PC-3 (cell line): ENCODE results near the gene LRRC75A. TPM values are rescaled to one million over a fixed set of nuclear protein-coding genes. Genes with fewer than 3 reads are reported as not detected.

Experiments
- ATAC-seq: fragments of 200-7000 bp; cut with Tn5 transposase; 2 replicates; pipeline ENCODE4 v1.9.1; 2020; ENCODE audit warnings: mild to moderate bottlenecking, moderate library complexity
- BruUV-seq: library from RNA; stranded (reverse); fragments of 400-500 nt; replicated peaks from 2 replicates; lab custom pipeline; 2021; lab: Mats Ljungman, UMichigan
- CTCF ChIA-PET: fragments of 300-600 bp; sonication (Branson Sonifier 250); formaldehyde crosslinking; loops from one replicate; lab custom pipeline; 2022; ENCODE audit warnings: antibody characterized with exemption; lab: Charles Lee
- POLR2A ChIA-PET: fragments of 300-600 bp; sonication (Branson Sonifier 250); formaldehyde crosslinking; loops from one replicate; lab custom pipeline; 2022; ENCODE audit warnings: antibody characterized with exemption; ENCODE audit not compliant: unreplicated experiment; lab: Charles Lee
- DNase-seq: peaks from one replicate; pipeline ENCODE4 v3.0.0-alpha.2; 2015
- H2AFZ ChIP-seq: fragments of 300-600 bp; sonication (generic); 2 replicates; pipeline ENCODE4 v1.6.0; 2016; ENCODE audit warnings: antibody characterized with exemption, low read length
- H3F3A ChIP-seq: fragments of 300-600 bp; sonication (generic); one replicate; pipeline ENCODE4 v1.6.0; 2017; ENCODE audit warnings: antibody characterized with exemption, low read length, control low read depth, mild to moderate bottlenecking; ENCODE audit not compliant: unreplicated experiment
- H3K27ac ChIP-seq: fragments of 300-600 bp; sonication (generic); 2 replicates; pipeline ENCODE4 v1.5.1; 2016; ENCODE audit warnings: mild to moderate bottlenecking, low read length
- H3K27me3 ChIP-seq: fragments of 300-600 bp; sonication (generic); 2 replicates; pipeline ENCODE4 v1.6.1; 2016; ENCODE audit warnings: low read length, mixed read lengths
- H3K36me3 ChIP-seq: fragments of 300-600 bp; sonication (generic); 2 replicates; pipeline ENCODE4 v1.6.1; 2016; ENCODE audit warnings: low read depth, mixed run types, low read length, mixed read lengths
- H3K4me1 ChIP-seq: fragments of 300-600 bp; sonication (generic); 2 replicates; pipeline ENCODE4 v1.5.1; 2016; ENCODE audit warnings: low read length; ENCODE audit not compliant: insufficient read depth
- H3K4me2 ChIP-seq: fragments of 300-600 bp; sonication (generic); 2 replicates; pipeline ENCODE4 v1.6.0; 2016; ENCODE audit warnings: low read length
- H3K4me3 ChIP-seq: fragments of 300-600 bp; sonication (generic); 2 replicates; pipeline ENCODE4 v1.5.1; 2016; ENCODE audit warnings: mild to moderate bottlenecking, low read length, mixed read lengths
- H3K79me2 ChIP-seq: fragments of 300-600 bp; sonication (generic); 2 replicates; pipeline ENCODE4 v1.6.1; 2017; ENCODE audit warnings: low read length, mixed read lengths
- H3K9ac ChIP-seq: fragments of 300-600 bp; sonication (generic); 2 replicates; pipeline ENCODE4 v1.6.0; 2016; ENCODE audit warnings: mild to moderate bottlenecking, low read length
- H3K9me2 ChIP-seq: fragments of 300-600 bp; sonication (generic); replicated peaks from 2 replicates; pipeline ENCODE4 v1.6.1; 2016; ENCODE audit warnings: mixed run types, low read length, mixed read lengths
- H3K9me3 ChIP-seq: fragments of 300-600 bp; sonication (generic); 2 replicates; pipeline ENCODE4 v1.6.1; 2016; ENCODE audit warnings: low read length, mixed read lengths
- H4K20me1 ChIP-seq: fragments of 300-600 bp; sonication (generic); 2 replicates; pipeline ENCODE4 v1.6.1; 2016; ENCODE audit warnings: low read length, mixed read lengths
- EZH2 ChIP-seq: fragments of 300-600 bp; sonication (generic); IDR thresholded peaks from one replicate; pipeline ENCODE4 v1.6.1; 2017; ENCODE audit warnings: antibody characterized with exemption, mild to moderate bottlenecking, low read length; ENCODE audit not compliant: unreplicated experiment
- EZH2phosphoT487 ChIP-seq: fragments of 300-600 bp; sonication (generic); IDR thresholded peaks from 2 replicates; pipeline ENCODE4 v1.6.1; 2018; ENCODE audit warnings: mild to moderate bottlenecking, antibody characterized with exemption, low read length, borderline replicate concordance
- intact Hi-C: fragments of 100-400 bp; cut with micrococcal nuclease; formaldehyde crosslinking; loops from 2 replicates; pipeline ENCODE4 v1.9.0; 2023
- total RNA-seq: library from RNA; depleted of rRNA; stranded (reverse); fragments of >200 nt; gene quantifications from 2 replicates; pipeline ENCODE4 v1.2.3, GENCODE V29; 2014
- TF ChIP-seq, protein P1 (sequence below): fragments of 300-600 bp; sonication (generic); conservative IDR thresholded peaks from 2 replicates; pipeline ENCODE4 v1.5.1; 2017; ENCODE audit warnings: antibody characterized with exemption, low read depth, mild to moderate bottlenecking, low read length

Gene LRRC75A
- total RNA-seq, 1 experiment from 2014 or later = 15.8 TPM

GRCh38 chr17:16463358-16464302 lies 28.4 kb downstream of the LRRC75A start:
- no TSS peak for BruUV-seq
- DNase-seq = peak; percentile 28
- Histone ChIP-seq H3K9me2 (no peaks in the 10 kb centered on the region), H3K4me1 (no peaks in the 10 kb centered on the region), H3K9me3 (no peaks in the 10 kb centered on the region), H3K79me2 (no peaks in the 10 kb centered on the region), H3F3A (no peaks in the 10 kb centered on the region), H3K27ac (no peak overlapping the region), H3K9ac (no peak overlapping the region), H2AFZ (no peak overlapping the region), H3K4me2 (no peak overlapping the region), H3K27me3 (no peaks in the 10 kb centered on the region), H3K4me3 (no peak overlapping the region), H4K20me1 (no peaks in the 10 kb centered on the region), H3K36me3 (no peaks in the 10 kb centered on the region)
- TF ChIP-seq, protein P1, sequence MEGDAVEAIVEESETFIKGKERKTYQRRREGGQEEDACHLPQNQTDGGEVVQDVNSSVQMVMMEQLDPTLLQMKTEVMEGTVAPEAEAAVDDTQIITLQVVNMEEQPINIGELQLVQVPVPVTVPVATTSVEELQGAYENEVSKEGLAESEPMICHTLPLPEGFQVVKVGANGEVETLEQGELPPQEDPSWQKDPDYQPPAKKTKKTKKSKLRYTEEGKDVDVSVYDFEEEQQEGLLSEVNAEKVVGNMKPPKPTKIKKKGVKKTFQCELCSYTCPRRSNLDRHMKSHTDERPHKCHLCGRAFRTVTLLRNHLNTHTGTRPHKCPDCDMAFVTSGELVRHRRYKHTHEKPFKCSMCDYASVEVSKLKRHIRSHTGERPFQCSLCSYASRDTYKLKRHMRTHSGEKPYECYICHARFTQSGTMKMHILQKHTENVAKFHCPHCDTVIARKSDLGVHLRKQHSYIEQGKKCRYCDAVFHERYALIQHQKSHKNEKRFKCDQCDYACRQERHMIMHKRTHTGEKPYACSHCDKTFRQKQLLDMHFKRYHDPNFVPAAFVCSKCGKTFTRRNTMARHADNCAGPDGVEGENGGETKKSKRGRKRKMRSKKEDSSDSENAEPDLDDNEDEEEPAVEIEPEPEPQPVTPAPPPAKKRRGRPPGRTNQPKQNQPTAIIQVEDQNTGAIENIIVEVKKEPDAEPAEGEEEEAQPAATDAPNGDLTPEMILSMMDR = peak; percentile 18; the same call in 1 of the 2 replicates
- TF ChIP-seq EZH2phosphoT487 (no peak), EZH2 (no peak)
- peak; percentile 59 for ATAC-seq
- ChIA-PET CTCF (no interaction called here), POLR2A (interaction anchor here (0.6 kb wide), 1 partner anchor 1062 kb away, joined by 5 read pairs; no protein-coding TSS in a partner anchor)
- intact Hi-C loops = no loop called here

DNA sequence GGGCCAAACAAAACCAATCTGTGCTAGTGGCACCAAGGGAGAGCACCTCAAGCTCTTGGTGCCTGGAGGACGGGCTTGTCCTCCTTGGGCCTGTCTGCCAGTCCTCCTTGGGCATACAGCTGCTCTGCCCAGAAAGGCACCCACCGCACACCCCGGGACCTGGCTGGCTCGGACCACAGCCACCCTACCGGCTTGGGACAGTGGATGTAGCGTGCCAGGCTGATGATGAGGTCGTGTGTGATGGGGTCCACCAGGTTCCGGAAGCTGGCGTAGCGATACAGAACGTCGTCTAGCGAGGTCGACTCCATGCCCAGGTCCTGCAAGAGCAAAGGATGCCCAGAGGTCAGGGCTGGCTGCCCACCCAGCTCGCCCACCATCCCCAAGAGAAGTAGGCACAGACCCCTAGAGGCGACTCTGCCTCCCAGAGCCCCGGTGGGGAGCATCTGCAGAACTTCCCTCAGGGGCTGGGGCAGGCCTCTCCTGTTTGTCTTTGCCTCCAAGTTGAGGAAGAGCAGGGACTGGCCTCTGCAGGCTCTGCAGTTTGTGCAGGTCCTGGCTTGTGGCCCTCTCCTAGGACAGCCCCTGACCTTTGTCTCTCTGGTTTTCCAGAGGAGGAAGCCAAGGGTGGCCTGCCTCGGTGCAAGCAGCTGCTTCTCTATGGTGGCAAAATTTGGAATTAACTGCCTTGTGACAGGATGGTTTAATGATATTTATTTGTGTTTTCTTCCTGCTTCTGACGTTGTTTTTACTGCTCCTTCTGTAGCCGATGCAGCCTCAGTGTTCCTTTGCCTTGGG lies 29.7 kb downstream of the LRRC75A start:
- H3K4me3 ChIP-seq = no peak overlapping the region
- no peaks in the 10 kb centered on the region for H3K9me3 ChIP-seq
- no peaks in the 10 kb centered on the region for H3K36me3 ChIP-seq
- no peaks in the 10 kb centered on the region for H3K27me3 ChIP-seq
- ATAC-seq (no peak), DNase-seq (no peak)
- H3K79me2 ChIP-seq = no peaks in the 10 kb centered on the region
- CTCF ChIA-PET = no interaction called here
- no peaks in the 10 kb centered on the region for H3K9me2 ChIP-seq
- no peaks in the 10 kb centered on the region for H4K20me1 ChIP-seq
- H3K9ac ChIP-seq = no peak overlapping the region
- H3K27ac ChIP-seq = no peak overlapping the region
- POLR2A ChIA-PET = no interaction called here
- no peaks in the 10 kb centered on the region for H3F3A ChIP-seq
- H3K4me2 ChIP-seq = no peak overlapping the region
- H2AFZ ChIP-seq = no peak overlapping the region
- TF ChIP-seq, protein P1 = no peak
- TF ChIP-seq EZH2 = no peak
- no peak for TF ChIP-seq EZH2phosphoT487
- no TSS peak for BruUV-seq
- no peaks in the 10 kb centered on the region for H3K4me1 ChIP-seq
- intact Hi-C loops = no loop called here
